Measurements from ENCODE around the gene TOX2.

The TOX2 gene

GRCh38 chr20:44021186-44021585 lies 106.5 kb downstream of the TOX2 start:
- no peak for DNase-seq

DNA sequence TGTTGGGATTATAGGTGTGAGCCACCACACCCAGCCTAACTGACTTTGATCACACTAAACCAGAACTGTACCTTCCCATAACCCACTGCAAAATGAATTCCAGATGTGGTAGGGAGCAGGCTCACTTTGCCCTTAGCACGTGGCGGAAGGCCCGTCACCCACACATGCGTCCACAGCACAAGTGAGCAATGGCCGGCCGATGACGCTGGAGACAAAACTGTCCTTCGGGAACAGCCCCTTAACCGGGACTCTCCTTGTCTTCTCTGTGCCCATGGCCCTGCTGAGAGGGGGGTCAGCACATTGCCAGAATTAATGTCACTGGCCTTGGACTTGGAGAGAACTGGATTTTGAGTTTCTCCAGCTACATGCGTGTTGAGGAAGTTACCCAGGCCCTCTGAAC lies 107.2 kb downstream of the TOX2 start:
- DNase-seq = no peak

DNA sequence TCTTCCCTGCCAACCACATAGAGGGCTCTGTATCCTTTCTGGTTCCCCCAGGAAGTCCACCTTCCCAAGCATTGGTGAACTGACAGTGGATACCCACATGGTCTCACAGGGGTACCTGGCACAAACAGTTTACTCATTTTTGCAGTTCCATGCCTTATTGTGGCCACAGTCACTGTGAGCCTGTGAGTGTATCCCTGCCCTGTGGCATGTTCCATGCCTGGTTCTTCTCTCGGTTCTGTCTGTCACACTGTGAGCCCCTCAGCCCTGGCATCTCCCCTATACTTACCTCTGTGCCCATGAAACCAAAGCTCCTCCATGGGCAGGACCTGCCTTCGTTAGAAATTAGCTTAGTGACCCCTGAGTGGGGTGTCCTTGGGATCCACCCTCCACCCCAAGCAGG lies 107.8 kb downstream of the TOX2 start:
- no peak for DNase-seq

DNA sequence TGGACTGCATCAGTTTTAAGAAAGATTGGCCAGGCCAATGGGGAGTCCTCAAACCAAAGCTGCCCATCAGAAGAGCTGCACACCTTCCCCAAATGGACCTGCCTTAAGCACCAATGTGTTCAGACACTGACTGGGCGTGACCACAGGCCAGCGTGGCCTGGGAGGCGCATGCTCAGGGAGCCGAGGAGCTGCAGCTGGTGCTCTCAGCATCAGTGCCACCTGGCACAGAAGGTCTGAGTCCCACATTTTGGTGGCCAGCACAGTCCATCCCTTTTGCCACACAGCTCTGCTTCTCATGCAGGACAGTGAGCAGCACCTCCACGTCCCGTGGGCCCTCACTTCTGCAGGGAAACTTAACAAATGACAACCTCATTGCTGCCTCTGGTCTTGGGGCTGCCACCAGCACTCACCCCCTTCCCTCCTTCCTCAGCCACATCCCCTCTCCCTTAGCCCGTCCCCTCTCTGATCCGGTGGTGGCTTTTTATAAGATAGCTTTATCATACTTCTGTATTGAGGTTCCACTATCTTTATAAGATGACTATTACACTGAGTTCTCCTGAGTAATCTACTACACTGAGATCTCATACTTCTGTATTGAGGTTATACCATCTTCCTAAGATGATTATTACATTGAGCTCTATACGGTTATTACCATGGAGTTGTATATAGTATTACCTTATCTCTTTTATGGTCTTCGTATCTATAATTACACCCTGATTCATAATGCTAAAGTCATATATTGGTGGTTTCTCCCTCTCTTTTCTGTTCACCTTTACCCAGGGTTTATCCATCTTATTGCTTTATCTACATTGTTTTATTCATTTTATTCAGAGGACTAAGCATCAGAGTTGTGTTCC lies 109.1 kb downstream of the TOX2 start:
- DNase-seq = no peak

DNA sequence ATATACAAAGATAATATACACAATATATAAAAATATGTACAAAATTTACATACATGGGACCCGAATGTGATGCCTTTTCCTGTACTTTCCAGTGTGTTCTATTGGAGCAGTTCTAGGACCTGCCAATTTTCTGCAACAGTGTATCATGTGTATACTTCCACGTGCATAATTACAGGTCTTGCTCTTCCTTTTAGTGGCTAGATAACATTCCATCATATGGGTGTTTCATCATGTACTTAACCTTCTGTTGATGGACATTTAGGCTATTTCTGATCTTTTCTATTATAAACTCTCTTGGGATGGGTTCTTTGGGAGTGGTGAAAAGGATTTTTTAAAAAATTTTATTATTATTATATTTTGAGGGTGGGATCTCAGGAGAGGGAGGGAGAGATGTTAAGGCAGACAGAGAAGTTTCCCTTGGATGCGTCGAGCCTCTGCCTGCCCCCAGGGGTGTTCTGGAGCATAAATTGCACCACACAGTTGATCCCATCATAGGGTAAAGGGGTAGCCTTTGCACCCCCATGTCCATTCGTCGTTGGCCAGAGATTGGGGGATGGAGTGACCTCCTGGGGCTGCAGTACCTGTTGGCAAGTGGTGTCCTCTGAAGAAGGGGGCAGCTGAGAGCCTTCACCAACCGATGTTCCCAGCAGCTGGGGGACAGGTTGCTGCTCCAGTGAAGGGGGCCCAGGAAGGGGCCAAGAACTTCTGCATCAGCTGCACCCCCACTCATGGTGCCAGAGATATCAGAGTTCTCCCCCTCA lies 110.3 kb downstream of the TOX2 start:
- no peak for DNase-seq

- DNase-seq = no peak
Observed at GRCh38 chr20:44025756-44026155, 111.1 kb downstream of the TOX2 start.

DNA sequence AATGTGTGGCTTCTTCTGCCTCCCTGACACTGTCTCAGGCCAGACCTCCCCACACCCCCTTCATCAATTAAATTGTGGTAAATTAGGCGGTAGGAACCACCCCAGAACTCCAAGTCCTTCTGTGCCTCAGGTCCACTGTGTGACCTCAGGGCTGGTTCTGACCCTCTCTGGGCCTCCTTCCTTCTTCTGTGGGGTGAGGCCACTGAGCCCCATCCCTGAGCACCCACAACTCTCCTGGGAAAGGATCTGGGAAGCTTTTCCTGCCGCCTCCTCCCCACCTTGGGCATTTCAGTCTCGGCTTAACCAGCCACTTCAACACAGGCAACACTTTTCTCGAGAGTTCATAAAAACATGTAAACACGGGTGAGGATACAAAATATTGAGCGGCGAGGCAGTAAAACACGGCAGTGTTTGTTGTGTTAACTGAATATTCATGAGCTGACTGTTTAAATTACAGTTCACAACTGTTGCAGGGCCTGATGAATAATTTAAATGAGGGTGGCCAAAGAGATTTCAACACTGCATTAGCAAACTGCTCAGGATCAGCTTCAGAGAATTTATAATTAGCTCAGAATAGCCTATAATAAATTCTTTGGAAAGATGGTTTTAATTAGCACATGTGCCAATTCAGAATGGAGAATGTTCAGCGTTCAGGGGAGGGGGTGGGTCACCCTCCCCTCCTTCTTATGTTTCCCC lies 112.1 kb downstream of the TOX2 start:
- no peak for DNase-seq

DNA sequence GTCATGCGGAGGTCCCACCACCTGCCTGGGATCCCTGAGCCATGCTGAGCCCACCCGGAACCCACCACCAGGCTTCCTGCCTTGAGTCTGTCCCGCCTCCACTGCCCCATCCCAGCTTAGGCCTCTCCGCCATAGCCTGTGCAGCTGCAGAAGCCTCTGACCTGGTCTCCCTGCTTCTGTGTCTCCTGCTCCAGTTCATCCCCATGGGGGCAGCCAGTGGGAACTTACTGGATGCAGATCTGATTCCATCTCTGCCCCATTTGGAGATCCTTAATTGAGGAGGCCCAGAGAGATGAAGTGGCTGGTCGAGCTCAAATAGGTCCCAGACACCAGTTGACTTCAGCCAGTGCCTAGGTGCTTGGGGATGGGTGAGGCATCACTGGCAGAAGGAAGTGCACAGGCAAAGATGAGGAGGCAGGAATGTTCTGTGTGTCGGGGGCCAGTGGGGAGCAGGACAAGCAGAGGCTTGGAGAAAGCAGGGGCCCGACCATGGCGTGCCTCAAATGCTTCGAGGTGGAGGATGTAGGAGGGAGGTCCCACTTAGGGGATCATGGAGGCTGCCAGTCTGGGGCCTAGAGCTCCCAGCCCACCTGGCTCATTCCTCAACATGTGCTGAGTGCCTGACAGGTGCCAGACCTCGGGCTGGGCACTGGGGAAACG lies 112.8 kb downstream of the TOX2 start:
- peak; percentile 17 for DNase-seq

DNA sequence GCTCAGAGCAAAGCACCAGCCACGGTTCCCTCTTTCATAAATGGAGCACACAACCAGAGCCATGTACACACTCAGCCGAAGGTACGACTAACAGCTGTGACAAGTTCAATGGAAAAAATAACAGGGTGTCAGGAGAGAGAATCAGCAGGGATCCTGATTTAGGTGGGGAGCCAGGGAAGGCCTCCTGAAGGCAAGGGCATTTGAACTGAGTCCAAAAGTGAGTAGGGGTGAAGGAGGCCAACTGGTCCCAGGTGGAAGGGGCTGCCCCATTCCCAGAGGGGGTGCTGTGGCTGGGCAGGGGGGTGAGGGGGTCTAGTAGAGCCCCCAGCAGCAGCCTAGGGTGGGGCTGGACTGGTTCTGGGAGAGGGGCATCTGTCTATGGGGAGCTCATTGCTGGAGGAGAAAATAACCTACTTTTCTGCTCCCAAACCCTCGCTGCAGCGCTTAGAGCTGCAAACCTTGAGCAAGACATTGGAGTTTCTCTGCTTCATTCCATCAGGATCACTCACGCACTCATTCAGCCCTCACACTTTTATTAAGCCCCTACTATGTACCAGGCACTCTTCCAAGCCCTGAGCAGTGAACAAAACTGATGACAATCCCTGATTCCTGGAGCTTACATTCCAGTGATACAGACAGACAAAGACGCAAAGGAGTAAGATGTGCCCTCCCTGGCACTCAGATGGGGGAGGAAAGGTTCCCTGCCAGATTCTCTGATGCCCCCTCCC lies 113.5 kb downstream of the TOX2 start:
- DNase-seq = peak; percentile 13

- DNase-seq = peak; percentile 51
Observed at GRCh38 chr20:44028868-44029847, 114.5 kb downstream of the TOX2 start.

- DNase-seq = peak; percentile 14
Observed at GRCh38 chr20:44029848-44030230, 115.2 kb downstream of the TOX2 start.

- peak; percentile 19 for DNase-seq
Observed at GRCh38 chr20:44030394-44030793, 115.7 kb downstream of the TOX2 start.

GRCh38 chr20:44031001-44031574 lies 116.4 kb downstream of the TOX2 start:
- peak; percentile 17 for DNase-seq

DNA sequence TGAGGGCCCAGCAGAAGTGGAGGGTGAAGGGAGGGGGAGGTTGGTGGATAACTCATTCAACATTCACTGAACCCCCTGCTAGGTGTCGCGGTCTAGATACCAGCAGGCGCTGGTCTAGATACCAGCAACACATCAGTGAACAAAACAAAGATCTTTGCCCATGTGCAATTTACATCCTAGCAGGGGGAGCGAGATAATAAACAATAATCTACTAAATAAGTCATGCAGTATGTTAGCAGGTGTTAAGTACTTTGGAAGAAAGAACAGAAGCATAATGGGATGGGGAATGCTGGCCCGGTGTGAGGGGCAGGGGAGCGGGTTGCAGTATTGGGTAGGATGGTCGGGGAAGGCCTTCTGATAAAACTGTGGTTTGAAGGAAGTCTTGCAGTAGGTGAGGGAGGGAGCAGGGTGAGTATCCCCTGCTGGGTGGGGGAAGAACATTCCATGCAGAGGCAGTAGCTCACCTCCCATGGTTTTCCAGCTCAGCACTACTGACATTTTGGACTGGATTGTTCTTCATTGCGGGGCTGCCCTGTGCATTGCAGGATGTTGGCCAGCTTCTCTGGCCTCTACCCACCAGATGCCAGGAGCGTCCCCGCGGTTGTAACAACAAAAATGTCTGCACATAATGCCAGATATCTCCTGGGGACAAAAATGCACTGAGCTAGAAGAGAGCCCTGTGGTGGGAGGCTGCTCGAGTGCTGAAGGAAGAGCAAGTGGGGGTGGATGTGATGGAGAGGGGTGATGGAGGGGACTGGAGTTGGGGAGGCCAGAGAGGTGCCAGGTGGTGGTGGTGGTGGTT lies 117.3 kb downstream of the TOX2 start:
- DNase-seq = peak; percentile 10

DNA sequence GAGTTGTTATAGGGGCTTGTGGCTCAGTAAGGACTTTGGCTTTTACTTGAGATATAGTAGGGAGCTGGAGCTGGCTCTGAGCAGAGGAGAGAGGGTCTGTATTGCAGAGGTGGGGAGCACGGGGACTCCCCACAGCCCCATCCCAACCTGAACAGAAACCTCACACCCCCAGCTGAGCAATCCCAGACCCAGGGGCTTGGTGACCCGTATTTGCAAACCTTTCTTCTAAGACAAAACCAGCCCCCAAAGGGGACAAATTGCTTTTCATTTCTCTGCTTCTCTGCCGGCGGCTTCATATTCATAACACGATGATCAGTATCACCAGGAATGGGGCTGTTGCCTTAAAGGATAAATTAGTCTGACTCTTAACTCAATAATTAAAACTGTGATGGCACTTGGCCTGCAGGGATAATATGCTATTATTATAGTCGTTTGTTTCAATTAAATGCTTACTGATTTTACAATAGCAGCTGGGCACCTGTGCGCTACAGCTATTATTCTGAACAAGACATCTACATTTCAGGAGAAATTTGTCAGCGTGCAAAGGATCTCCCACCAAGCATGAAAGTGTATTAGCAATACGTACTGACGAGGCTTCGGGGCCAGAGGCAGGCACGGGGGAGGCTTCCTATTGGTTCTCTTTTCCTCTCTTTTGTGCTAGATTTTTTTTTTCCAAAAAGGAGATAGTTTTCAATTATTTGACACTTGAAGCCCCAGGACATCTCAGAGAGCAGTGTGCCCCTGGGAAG lies 118.1 kb downstream of the TOX2 start:
- DNase-seq = peak; percentile 18

GRCh38 chr20:44033344-44033743 lies 118.7 kb downstream of the TOX2 start:
- no peak for DNase-seq

GRCh38 chr20:44033873-44034272 lies 119.2 kb downstream of the TOX2 start:
- DNase-seq = peak; percentile 13

GRCh38 chr20:44034451-44034850 lies 119.8 kb downstream of the TOX2 start:
- DNase-seq = peak; percentile 18

Data from stimulated activated CD8-positive, alpha-beta memory T cell treated with anti-CD3 and anti-CD28 coated beads, Interleukin-4, amount 100 ng/mL, for 48 hours (primary cell).